ENCODE measurements around the gene HAP1. TPM values are rescaled to one million over a fixed set of nuclear protein-coding genes. Genes with fewer than 3 reads are reported as not detected.
A peak's percentile ranks its signal among the peaks of the same experiment; 100 is the strongest.

Gene HAP1
- total RNA-seq, 1 donor from 2014 or later = 0.11 TPM

GRCh38 chr17:41697122-41697962, 37.1 kb downstream of the HAP1 start:
- no peak for ATAC-seq (ENCODE audit: low read depth)
- DNase-seq = no peak
- H3K27me3 Mint-ChIP-seq = no peaks in the 10 kb centered on the region
- intact Hi-C loops (cut with micrococcal nuclease) = no loop called here
- H3K9me3 Mint-ChIP-seq = no peaks in the 10 kb centered on the region
- ChIA-PET CTCF (no interaction called here), POLR2A (no interaction called here)
- no peak overlapping the region for H3K27ac Mint-ChIP-seq
- no peak for TF ChIP-seq CTCF (IDR thresholded peaks at IDR 0.05)
- H3K36me3 Mint-ChIP-seq (ENCODE audit: low read depth) = peaks cover 28% of the 10 kb centered on the region
- peaks cover 17% of the 10 kb centered on the region for H3K4me1 Mint-ChIP-seq
- H3K4me3 Mint-ChIP-seq = no peak overlapping the region

- no peak for DNase-seq
- Mint-ChIP-seq H3K36me3 (ENCODE audit: low read depth) (peaks cover 40% of the 10 kb centered on the region), H3K4me3 (no peak overlapping the region), H3K27ac (peak overlapping the region; percentile 65), H3K27me3 (no peaks in the 10 kb centered on the region), H3K4me1 (peaks cover 26% of the 10 kb centered on the region), H3K9me3 (no peaks in the 10 kb centered on the region)
- TF ChIP-seq CTCF (IDR thresholded peaks at IDR 0.05) = peak; percentile 57
- ChIA-PET POLR2A (interaction anchor here (0.9 to 9.6 kb wide), 5 partner anchors 8 to 33 kb away, joined by 3 to 421 read pairs (median 4); partner anchors contain the start of gene EIF1), CTCF (interaction anchor here (0.6 to 2.5 kb wide), 17 partner anchors 10 to 840 kb away, joined by 3 to 15 read pairs (median 4); no protein-coding TSS in a partner anchor)
- ATAC-seq (ENCODE audit: low read depth) = peak; percentile 75
- intact Hi-C loops (cut with micrococcal nuclease) = no loop called here
Observed at GRCh38 chr17:41695954-41696757, 38.3 kb downstream of the HAP1 start.

GRCh38 chr17:41695134-41695661, 39.2 kb downstream of the HAP1 start:
- peaks cover 36% of the 10 kb centered on the region for H3K4me1 Mint-ChIP-seq
- CTCF ChIA-PET = interaction anchor here (1.1 to 2.5 kb wide), 9 partner anchors 11 to 838 kb away, joined by 3 to 15 read pairs (median 4); no protein-coding TSS in a partner anchor
- TF ChIP-seq CTCF (IDR thresholded peaks at IDR 0.05) = no peak
- ATAC-seq (ENCODE audit: low read depth) (no peak), DNase-seq (no peak)
- POLR2A ChIA-PET = interaction anchor here (0.6 to 9.6 kb wide), 4 partner anchors 11 to 727 kb away, joined by 3 to 421 read pairs (median 4); no protein-coding TSS in a partner anchor
- intact Hi-C loops (cut with micrococcal nuclease) = no loop called here
- no peaks in the 10 kb centered on the region for H3K27me3 Mint-ChIP-seq
- H3K36me3 Mint-ChIP-seq (ENCODE audit: low read depth) = peaks cover 49% of the 10 kb centered on the region
- no peaks in the 10 kb centered on the region for H3K9me3 Mint-ChIP-seq
- no peak overlapping the region for H3K27ac Mint-ChIP-seq
- H3K4me3 Mint-ChIP-seq = no peak overlapping the region

GRCh38 chr17:41692722-41693521, 41.5 kb downstream of the HAP1 start:
- no peak for DNase-seq
- no peak for ATAC-seq (ENCODE audit: low read depth)
- intact Hi-C loops (cut with micrococcal nuclease) = no loop called here
- Mint-ChIP-seq H3K9me3 (no peaks in the 10 kb centered on the region), H3K27me3 (no peaks in the 10 kb centered on the region), H3K36me3 (ENCODE audit: low read depth) (peaks cover 65% of the 10 kb centered on the region), H3K4me3 (no peak overlapping the region), H3K4me1 (peaks cover 46% of the 10 kb centered on the region), H3K27ac (peak overlapping the region; percentile 51)
- TF ChIP-seq CTCF (IDR thresholded peaks at IDR 0.05) = no peak
- CTCF ChIA-PET = interaction anchor here (0.6 to 5.5 kb wide), 2 partner anchors 15 to 48 kb away, joined by 3 to 71 read pairs; no protein-coding TSS in a partner anchor
- POLR2A ChIA-PET = interaction anchor here (0.6 to 9.6 kb wide), 7 partner anchors 10 to 238 kb away, joined by 3 to 421 read pairs (median 3); partner anchors contain the start of gene ODAD4
